Stimulated activated CD4-positive, alpha-beta T cell treated with anti-CD3 and anti-CD28 coated beads, Interleukin-1b, Interleukin-23, amount 100 ng/mL, for 24 hours (primary cell): ENCODE measurements around the gene CCDC85B.

Experiments used
- DNase-seq, 4 experiments: peaks; one replicate each; pipeline ENCODE4 v3.0.0-alpha.2; 2020; ENCODE audit warnings: low read depth in 4 of 4, low spot score in 1 of 4

Gene CCDC85B

GRCh38 chr11:65928667-65929066 is 38.2 kb downstream of the CCDC85B start:
- no peak for DNase-seq

GRCh38 chr11:65931773-65932557 is 41.5 kb downstream of the CCDC85B start:
- no peak for DNase-seq

GRCh38 chr11:65932558-65932919 is 42.1 kb downstream of the CCDC85B start:
- no peak for DNase-seq

- no peak for DNase-seq
Observed at GRCh38 chr11:65934014-65934413, 43.5 kb downstream of the CCDC85B start.

- DNase-seq: no peak
Observed at GRCh38 chr11:65937766-65938165, 47.3 kb downstream of the CCDC85B start.
